Measurements from ENCODE around the gene PDE1C.

The PDE1C gene

DNA sequence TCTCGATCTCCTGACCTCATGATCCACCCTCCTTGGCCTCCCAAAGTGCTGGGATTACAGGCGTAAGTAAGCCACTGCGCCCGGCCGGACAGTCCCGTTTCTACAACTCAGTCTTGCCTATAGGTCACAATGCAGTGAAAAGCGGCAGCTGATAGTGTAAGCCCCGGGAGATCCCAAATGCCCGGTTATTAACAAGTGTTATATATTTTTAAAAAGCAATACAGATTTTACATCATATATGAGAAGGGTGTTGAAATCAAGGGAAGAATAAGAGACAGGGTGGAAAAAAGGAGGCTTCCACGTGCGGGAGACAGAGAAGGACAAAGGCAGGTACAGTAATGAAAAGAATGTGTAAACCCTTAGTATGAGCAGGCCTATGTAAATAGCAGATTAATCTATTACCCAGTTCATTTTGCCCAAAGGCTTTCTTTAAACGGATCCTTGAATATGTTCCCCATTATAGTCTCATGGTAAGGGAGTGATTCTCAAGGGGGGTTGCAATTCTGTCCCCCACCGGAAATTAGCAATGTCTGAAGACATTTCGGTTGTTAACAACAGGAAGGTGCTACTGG lies 170.8 kb downstream of the PDE1C start:
- Mint-ChIP-seq H3K4me3 (no peak overlapping the region), H3K9me3 (ENCODE audit: low read depth) (no peaks in the 10 kb centered on the region), H3K27ac (no peak overlapping the region), H3K4me1 (ENCODE audit: low read depth) (no peaks in the 10 kb centered on the region), H3K36me3 (no peaks in the 10 kb centered on the region), H3K27me3 (no peaks in the 10 kb centered on the region)

DNA sequence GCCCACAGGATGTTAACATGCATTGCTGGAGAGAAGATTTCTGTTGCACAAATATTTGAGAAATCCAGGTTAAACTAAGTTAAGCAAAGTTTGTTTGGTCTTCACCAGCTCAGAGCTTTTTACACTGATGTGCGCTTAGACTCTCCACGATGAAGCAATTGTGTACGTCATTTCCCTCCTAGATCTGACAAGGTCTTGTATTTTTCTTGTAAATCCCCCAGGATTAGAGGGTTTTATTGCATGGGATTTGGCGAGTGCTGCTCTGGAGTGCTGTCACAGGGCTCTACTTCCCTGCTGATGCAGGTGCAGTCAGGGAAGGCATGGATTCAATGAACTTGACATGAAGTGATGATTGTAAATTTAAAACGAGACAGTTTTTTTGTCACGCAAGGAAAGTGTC lies 173.3 kb downstream of the PDE1C start:
- Mint-ChIP-seq H3K27me3 (no peaks in the 10 kb centered on the region), H3K4me3 (no peak overlapping the region)

DNA sequence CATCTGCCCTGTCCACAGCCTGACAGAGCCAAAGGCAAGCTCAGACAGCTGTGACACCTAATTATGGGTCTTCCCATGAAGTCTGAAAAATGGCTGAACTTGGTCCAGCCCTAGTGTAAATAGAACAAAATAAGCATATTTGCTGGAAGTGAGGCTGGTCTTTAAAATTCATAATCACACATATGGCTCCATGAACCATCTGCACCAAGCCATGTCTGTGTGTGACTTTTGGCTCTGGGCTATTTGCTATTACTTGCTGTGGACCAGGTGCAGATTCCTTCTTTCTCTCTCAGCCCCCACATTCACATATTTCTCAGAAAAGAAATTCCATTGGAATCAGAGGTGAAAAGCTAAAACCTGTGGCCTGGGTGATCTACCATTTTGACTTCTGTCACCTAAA lies 175.9 kb downstream of the PDE1C start:
- Mint-ChIP-seq H3K4me1 (ENCODE audit: low read depth) (no peaks in the 10 kb centered on the region), H3K9me3 (ENCODE audit: low read depth) (no peaks in the 10 kb centered on the region), H3K4me3 (no peak overlapping the region), H3K27me3 (no peaks in the 10 kb centered on the region), H3K36me3 (no peaks in the 10 kb centered on the region), H3K27ac (no peak overlapping the region)

More for the DNA sequence above, 173.3 kb downstream of the PDE1C start:
- Mint-ChIP-seq H3K27ac (no peak overlapping the region), H3K9me3 (ENCODE audit: low read depth) (no peaks in the 10 kb centered on the region), H3K36me3 (no peaks in the 10 kb centered on the region), H3K4me1 (ENCODE audit: low read depth) (no peaks in the 10 kb centered on the region)

DNA sequence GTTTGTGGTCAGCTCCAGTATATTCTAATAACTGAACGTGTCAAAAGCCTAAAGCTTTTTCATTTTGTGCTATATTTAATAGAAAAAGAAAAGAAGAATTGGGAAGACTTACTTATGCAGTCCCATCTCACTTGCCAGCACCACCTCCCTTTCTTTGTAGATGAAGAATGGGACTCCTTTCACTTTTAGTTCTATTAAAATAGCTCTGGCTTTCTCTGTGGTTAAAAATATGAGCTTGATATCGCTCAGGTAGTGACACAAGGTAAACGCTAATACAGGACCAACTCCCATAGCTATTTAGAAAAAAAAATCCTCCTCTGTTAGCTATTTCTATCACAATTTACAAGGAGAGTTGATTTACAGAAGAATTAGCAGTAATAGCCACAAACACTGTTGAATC lies 176.8 kb downstream of the PDE1C start:
- Mint-ChIP-seq H3K4me1 (ENCODE audit: low read depth) (no peaks in the 10 kb centered on the region), H3K27ac (no peak overlapping the region), H3K36me3 (no peaks in the 10 kb centered on the region), H3K9me3 (ENCODE audit: low read depth) (no peaks in the 10 kb centered on the region), H3K27me3 (no peaks in the 10 kb centered on the region), H3K4me3 (no peak overlapping the region)

DNA sequence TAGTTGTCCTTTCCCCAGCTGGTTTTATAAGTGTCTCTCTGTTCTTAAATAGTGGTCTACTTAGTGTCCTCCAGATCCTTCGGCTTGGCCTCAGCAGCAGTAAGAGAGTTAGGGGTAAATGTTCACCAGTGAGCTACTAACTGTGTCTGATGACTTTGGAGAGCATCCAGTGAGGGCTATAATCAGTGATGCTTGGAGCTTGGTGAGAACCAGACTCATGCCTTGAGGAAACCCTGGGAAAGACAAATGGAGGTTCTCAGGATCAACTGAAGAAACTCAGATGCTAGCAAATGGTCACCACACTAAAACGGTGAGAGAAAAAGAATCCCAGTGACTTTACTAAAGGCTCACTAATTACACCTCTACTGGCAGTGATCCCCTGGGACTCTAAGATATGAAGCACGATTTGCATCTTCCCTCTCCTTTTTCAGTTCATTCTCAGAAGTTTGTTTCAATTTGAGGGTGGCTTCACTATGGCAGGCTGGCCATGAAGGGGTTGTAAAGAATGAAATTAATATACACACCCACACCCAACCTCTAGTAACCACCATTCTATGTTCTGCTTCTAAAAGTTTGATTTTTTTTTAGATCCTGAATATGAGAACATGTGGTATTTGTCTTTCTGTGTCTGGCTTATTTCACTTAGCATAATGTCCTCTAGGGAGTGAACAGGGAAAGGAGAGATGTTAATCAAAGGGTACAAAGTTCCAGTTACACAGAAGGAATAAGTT lies 177.9 kb downstream of the PDE1C start:
- H3K36me3 Mint-ChIP-seq: no peaks in the 10 kb centered on the region
- no peak overlapping the region for H3K27ac Mint-ChIP-seq
- H3K4me3 Mint-ChIP-seq: no peak overlapping the region
- no peaks in the 10 kb centered on the region for H3K27me3 Mint-ChIP-seq
- no peaks in the 10 kb centered on the region for H3K9me3 Mint-ChIP-seq (ENCODE audit: low read depth)
- H3K4me1 Mint-ChIP-seq (ENCODE audit: low read depth): no peaks in the 10 kb centered on the region

DNA sequence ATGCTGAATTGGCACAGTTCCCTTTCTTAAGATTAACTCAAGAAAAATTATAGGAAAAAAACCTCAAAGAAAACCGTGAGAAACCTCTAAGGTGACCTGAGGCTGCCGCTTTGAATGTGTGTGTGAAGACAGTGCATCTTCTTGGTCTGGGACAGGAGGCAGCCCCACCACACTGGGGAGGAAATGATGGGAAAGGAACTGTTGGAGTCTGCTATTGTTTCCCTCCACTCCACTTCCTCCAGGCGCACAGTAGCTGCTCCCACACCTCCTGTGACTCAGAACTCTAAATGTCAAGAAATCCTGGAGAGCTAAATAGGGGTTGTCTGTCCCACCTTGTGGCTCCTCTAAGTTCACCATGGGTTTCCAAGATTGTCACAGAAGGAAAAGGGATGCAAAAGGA lies 179.4 kb downstream of the PDE1C start:
- H3K4me1 Mint-ChIP-seq (ENCODE audit: low read depth): no peaks in the 10 kb centered on the region
- H3K4me3 Mint-ChIP-seq: no peak overlapping the region
- H3K9me3 Mint-ChIP-seq (ENCODE audit: low read depth): no peaks in the 10 kb centered on the region
- no peak overlapping the region for H3K27ac Mint-ChIP-seq
- H3K27me3 Mint-ChIP-seq: no peaks in the 10 kb centered on the region
- H3K36me3 Mint-ChIP-seq: no peaks in the 10 kb centered on the region

DNA sequence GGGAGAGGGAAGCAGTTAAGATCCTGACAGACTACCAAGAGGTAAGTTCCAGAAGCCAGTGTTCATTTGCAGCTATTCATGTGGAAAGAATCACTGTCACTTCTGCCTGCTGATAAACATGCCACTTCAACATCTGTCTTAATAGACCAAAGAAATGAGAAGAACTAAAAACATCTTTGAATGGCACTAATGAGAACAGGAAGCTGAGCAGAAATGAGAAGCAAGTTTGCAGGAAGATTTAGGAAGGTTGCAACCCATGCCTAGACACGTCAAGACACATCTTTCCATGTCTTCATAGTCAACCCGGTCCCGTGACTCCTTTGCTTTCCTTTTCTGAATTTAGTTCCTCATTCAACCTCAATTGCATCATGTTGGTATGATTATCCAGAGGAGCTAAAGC lies 180.0 kb downstream of the PDE1C start:
- no peaks in the 10 kb centered on the region for H3K4me1 Mint-ChIP-seq (ENCODE audit: low read depth)
- H3K27ac Mint-ChIP-seq: no peak overlapping the region
- no peaks in the 10 kb centered on the region for H3K9me3 Mint-ChIP-seq (ENCODE audit: low read depth)
- no peaks in the 10 kb centered on the region for H3K27me3 Mint-ChIP-seq
- no peaks in the 10 kb centered on the region for H3K36me3 Mint-ChIP-seq
- no peak overlapping the region for H3K4me3 Mint-ChIP-seq

DNA sequence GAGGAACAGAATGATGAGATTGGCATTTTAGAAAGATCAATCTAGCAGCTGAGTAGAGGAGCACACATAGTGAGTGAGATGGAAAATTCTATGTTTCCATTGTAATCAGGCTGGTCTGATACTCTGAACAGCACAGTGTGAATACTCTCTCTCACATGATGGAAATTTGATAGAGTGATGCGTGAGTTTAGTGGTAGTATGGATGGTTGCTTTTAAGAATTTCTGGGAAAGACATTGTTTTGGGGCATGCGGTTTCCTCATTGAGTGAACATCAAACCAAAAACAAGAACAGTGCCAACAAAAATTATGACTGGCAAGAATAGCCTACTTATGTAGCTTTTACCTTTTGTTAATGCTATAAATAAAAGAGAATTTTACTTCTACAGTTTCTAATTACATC lies 183.2 kb downstream of the PDE1C start:
- Mint-ChIP-seq H3K27me3 (no peaks in the 10 kb centered on the region), H3K4me3 (no peak overlapping the region), H3K4me1 (ENCODE audit: low read depth) (no peaks in the 10 kb centered on the region), H3K27ac (no peak overlapping the region), H3K36me3 (no peaks in the 10 kb centered on the region), H3K9me3 (ENCODE audit: low read depth) (no peaks in the 10 kb centered on the region)

DNA sequence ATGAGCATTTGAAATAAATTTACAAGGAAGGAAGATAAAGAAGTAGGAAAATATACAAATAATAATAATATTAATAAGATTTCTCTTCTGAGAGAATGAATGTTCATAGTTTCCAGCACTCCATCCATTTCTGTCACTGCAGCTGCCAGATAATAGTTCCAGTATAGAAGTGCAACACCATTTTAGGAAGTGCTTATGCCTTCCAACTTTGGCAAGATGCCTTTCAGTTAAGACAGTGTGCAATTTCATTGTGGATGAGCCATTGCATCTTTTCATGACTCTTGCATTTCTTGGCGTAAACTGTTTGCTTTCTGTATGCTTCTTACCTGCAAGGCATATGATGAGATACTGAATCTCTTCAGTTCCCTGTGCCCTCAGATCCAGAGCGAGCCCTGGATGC lies 185.0 kb downstream of the PDE1C start:
- no peaks in the 10 kb centered on the region for H3K4me1 Mint-ChIP-seq (ENCODE audit: low read depth)
- no peak overlapping the region for H3K4me3 Mint-ChIP-seq
- no peaks in the 10 kb centered on the region for H3K27me3 Mint-ChIP-seq
- no peaks in the 10 kb centered on the region for H3K9me3 Mint-ChIP-seq (ENCODE audit: low read depth)
- H3K36me3 Mint-ChIP-seq: no peaks in the 10 kb centered on the region
- H3K27ac Mint-ChIP-seq: no peak overlapping the region

DNA sequence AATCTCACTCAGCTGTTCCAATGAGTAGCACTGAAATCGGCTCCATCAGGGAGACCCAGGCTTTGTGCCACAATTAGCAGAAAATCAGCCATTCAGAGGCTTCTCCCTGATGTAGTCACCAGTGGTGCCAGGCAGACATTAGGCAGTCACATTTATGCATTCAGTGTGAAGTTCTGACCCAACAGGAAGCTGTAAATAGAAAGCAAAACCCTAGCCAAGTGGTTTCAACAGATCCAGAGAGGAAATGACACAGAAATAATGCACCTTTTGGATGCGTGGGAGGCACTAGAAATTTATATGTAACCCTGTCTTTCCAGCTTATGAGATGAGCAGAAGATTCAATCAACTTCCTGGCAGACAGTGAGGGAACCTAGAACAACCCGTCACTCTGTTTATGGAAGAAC lies 186.4 kb downstream of the PDE1C start:
- Mint-ChIP-seq H3K4me1 (ENCODE audit: low read depth) (no peaks in the 10 kb centered on the region), H3K9me3 (ENCODE audit: low read depth) (no peaks in the 10 kb centered on the region), H3K4me3 (no peak overlapping the region), H3K36me3 (no peaks in the 10 kb centered on the region), H3K27me3 (no peaks in the 10 kb centered on the region), H3K27ac (no peak overlapping the region)

DNA sequence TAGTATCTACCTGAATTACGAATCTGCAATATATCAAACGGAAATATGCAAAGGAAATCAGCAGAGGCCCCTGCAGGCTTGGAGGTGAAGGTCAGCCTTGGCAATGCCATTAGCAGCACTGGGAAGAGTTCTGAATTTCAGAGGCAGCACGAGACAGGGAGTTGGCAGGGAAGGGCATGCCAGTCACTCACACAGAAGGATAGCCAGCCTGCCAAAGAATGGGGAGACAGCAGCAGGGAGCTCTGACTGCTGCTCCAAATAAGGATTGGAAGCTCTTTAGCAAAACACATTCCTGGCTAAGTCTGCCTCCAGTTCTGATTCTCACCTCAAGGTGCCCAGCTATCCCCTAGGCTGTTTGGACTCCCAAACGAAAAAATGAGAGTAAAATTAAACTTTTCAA lies 188.0 kb downstream of the PDE1C start:
- no peaks in the 10 kb centered on the region for H3K9me3 Mint-ChIP-seq (ENCODE audit: low read depth)

DNA sequence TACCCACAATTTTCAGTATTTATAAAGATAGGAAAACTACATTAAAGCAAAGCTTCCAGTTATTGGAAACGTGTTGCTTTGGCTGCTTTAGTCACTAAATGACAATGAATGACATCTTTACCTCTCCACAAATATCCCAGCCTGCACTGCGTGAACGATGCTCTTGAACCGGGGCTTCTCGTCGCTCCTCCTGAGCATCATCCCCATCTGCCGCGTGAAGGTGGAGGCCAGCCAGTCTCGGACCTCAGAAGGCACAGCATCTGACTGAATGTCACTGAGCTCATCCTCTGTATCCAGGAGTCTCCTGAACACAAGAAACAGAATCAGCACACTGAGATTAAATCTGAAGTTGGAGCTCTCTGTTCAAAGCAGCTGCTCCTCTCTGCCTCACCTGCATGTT lies 191.3 kb downstream of the PDE1C start:
- H3K4me1 Mint-ChIP-seq (ENCODE audit: low read depth): no peaks in the 10 kb centered on the region
- no peaks in the 10 kb centered on the region for H3K36me3 Mint-ChIP-seq
- H3K27me3 Mint-ChIP-seq: no peaks in the 10 kb centered on the region
- H3K9me3 Mint-ChIP-seq (ENCODE audit: low read depth): no peaks in the 10 kb centered on the region
- H3K4me3 Mint-ChIP-seq: no peak overlapping the region
- no peak overlapping the region for H3K27ac Mint-ChIP-seq

More for the DNA sequence above, 188.0 kb downstream of the PDE1C start:
- H3K27ac Mint-ChIP-seq: no peak overlapping the region
- no peak overlapping the region for H3K4me3 Mint-ChIP-seq
- H3K36me3 Mint-ChIP-seq: no peaks in the 10 kb centered on the region
- H3K4me1 Mint-ChIP-seq (ENCODE audit: low read depth): no peaks in the 10 kb centered on the region
- H3K27me3 Mint-ChIP-seq: no peaks in the 10 kb centered on the region

DNA sequence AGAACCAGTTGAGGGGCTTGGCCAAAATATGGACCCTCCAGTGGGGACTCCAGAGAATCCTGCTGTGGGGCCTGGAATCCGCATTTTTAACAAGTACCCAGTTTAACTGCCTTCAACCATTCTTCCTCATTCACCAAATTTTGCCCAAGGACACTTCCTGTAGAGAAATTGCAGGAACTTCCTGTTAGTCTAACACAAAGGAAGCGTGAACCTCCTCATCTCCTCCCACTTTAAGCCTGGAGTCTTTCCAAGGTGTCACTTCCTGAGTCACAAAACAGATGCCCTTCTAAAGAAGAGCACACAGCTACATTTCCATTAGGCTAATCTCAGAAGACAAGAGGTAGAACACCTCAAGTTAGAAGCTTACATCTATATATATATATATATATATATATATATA lies 194.8 kb downstream of the PDE1C start:
- Mint-ChIP-seq H3K4me1 (ENCODE audit: low read depth) (no peaks in the 10 kb centered on the region), H3K27ac (no peak overlapping the region), H3K9me3 (ENCODE audit: low read depth) (no peaks in the 10 kb centered on the region), H3K27me3 (no peaks in the 10 kb centered on the region), H3K36me3 (no peaks in the 10 kb centered on the region), H3K4me3 (no peak overlapping the region)

DNA sequence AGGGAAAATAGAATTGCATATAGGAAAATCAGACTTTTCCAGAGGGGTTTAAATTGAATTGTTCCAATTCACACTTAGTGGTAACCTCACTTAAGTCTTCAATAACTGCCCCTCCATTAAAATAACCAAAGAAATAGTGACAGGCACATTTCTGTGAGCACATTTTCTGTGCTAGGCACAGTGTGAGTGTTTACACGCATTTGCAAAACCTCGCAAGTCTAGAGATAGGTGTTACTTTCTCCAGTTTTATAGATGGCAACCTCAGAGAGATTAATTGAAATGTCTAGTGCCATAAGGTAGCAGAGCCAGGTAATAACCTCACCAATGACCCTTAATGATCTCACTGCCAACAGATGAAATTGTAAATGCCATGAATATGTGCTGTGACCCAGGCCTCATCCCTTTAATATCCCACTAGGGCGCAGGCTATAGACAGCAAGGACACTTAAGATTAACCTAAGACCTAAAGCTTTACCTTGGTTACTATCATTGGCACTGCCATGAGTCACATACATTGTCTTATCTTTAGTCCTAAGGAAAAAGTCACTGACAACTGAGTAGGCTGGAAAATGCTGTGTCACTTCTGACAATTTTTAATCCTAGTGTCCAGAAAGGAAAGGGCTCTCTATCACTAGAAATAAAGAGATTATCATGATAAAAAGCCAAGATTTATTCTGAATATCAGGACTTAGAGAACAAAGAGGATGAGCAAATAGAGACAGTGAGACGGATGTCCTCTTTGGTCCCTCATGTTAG lies 195.4 kb downstream of the PDE1C start:
- Mint-ChIP-seq H3K4me3 (no peak overlapping the region), H3K4me1 (ENCODE audit: low read depth) (no peaks in the 10 kb centered on the region), H3K27me3 (no peaks in the 10 kb centered on the region), H3K27ac (no peak overlapping the region), H3K9me3 (ENCODE audit: low read depth) (no peaks in the 10 kb centered on the region), H3K36me3 (no peaks in the 10 kb centered on the region)

DNA sequence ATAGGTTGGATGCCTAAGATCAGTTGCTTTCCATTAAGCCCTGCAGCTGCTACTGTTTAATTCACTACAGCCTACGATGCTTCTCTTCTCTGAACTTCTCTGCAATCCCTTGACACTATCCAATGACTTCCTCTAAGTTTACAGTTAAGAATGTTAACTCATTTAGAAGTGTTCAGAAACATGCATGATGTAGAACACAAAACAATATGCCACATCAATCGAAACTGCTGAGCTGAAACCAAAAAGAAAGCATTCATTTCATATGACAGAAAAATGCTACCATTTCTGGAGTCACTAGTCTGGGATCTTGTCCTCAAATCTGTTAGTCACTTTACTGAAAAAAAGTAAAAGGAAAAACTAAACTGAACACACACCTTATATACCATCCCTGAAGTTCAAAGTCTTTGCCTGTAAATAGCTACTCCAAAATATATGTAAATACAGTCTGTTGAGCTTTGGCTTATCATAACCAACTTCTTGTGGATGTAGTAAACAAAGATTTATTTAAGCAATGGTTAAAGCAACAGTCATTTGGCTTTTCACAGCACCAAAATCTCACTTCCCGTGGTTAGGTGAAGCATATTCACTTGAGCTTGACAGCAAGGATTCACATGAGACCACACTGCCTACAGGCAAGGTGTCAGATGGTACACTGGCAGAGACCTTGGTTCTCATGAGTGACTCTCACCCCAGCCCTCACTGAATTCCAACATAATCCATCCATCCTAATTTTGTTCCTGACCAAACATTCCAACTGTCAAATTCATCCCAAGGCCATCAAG lies 196.2 kb downstream of the PDE1C start:
- no peak overlapping the region for H3K27ac Mint-ChIP-seq

More for the DNA sequence above, 196.2 kb downstream of the PDE1C start:
- H3K36me3 Mint-ChIP-seq: no peaks in the 10 kb centered on the region
- H3K4me3 Mint-ChIP-seq: no peak overlapping the region
- H3K9me3 Mint-ChIP-seq (ENCODE audit: low read depth): peaks cover 4% of the 10 kb centered on the region
- H3K4me1 Mint-ChIP-seq (ENCODE audit: low read depth): no peaks in the 10 kb centered on the region
- H3K27me3 Mint-ChIP-seq: no peaks in the 10 kb centered on the region
